BLaER1 treated with 17β-estradiol and CSF1 and Interleukin-3, amounts not matched to agents 10 nM and 100 nM (cell line): ENCODE results near the gene TLL1.

Experiments
- H3K27ac ChIP-seq, 11 experiments: shearing (Covaris generic); formaldehyde crosslinking; 2 replicates each; pipeline ENCODE4 v1.8.1; 2022
- H3K27me3 ChIP-seq, 11 experiments: shearing (Covaris generic); formaldehyde crosslinking; 2 replicates each; pipeline ENCODE4 v1.8.1; 2022
- H3K36me3 ChIP-seq, 11 experiments: shearing (Covaris generic); formaldehyde crosslinking; 2 replicates each; pipeline ENCODE4 v1.8.1; 2022
- H3K4me1 ChIP-seq, 10 experiments: shearing (Covaris generic); formaldehyde crosslinking; 2 replicates each; pipeline ENCODE4 v1.8.1; 2022
- H3K4me2 ChIP-seq, 11 experiments: shearing (Covaris generic); formaldehyde crosslinking; 2 replicates each; pipeline ENCODE4 v1.8.1; 2022
- H3K4me3 ChIP-seq, 10 experiments: shearing (Covaris generic); formaldehyde crosslinking; 2 replicates each; pipeline ENCODE4 v1.8.1; 2022
- H3K9ac ChIP-seq, 11 experiments: shearing (Covaris generic); formaldehyde crosslinking; 2 replicates each; pipeline ENCODE4 v1.8.1; 2022
- H3K9me3 ChIP-seq, 11 experiments: shearing (Covaris generic); formaldehyde crosslinking; replicated peaks in 1 of 11; 2 replicates each; pipeline ENCODE4 v1.8.1; 2022
- H4K20me1 ChIP-seq, 11 experiments: shearing (Covaris generic); formaldehyde crosslinking; 2 replicates each; pipeline ENCODE4 v1.8.1; 2022
- Cebpa-rat ChIP-seq, 11 experiments: shearing (Covaris generic); IDR thresholded peaks; 2 replicates each; pipeline ENCODE4 v1.8.1; 2022

TLL1 gene

GRCh38 chr4:165875446-165875845 lies 2.4 kb downstream of the TLL1 start:
- TF ChIP-seq Cebpa-rat (IDR thresholded peaks at IDR 0.05) = no peak
- H3K27me3 ChIP-seq = peaks cover 34 to 50% (median 44%) of the 10 kb centered on the region in 11 experiments
- H3K4me2 ChIP-seq = no peak overlapping the region

GRCh38 chr4:165877286-165877685 lies 4.2 kb downstream of the TLL1 start:
- H3K36me3 ChIP-seq = peaks cover 0 to 5% (median 0%) of the 10 kb centered on the region in 11 experiments; a peak in 1 of 22 replicates
- no peak overlapping the region for H3K27ac ChIP-seq
- H3K4me3 ChIP-seq = no peak overlapping the region
- no peak overlapping the region for H3K4me2 ChIP-seq
- H3K27me3 ChIP-seq = peaks cover 31 to 39% (median 33%) of the 10 kb centered on the region in 11 experiments
- H3K9ac ChIP-seq = no peak overlapping the region
- H3K9me3 ChIP-seq = peaks cover 25 to 31% (median 28%) of the 10 kb centered on the region in 11 experiments
- H4K20me1 ChIP-seq = no peaks in the 10 kb centered on the region
- no peaks in the 10 kb centered on the region for H3K4me1 ChIP-seq
- no peak for TF ChIP-seq Cebpa-rat (IDR thresholded peaks at IDR 0.05)

More at GRCh38 chr4:165875446-165875845, 2.4 kb downstream of the TLL1 start:
- H3K9me3 ChIP-seq = peaks cover 25 to 32% (median 28%) of the 10 kb centered on the region in 11 experiments
- H3K4me3 ChIP-seq = no peak overlapping the region
- peaks cover 0 to 5% (median 0%) of the 10 kb centered on the region in 11 experiments; a peak in 1 of 22 replicates for H3K36me3 ChIP-seq
- H3K27ac ChIP-seq = no peak overlapping the region
- no peaks in the 10 kb centered on the region for H3K4me1 ChIP-seq
- no peaks in the 10 kb centered on the region for H4K20me1 ChIP-seq
- H3K9ac ChIP-seq = no peak overlapping the region

- H3K4me3 ChIP-seq = no peak overlapping the region
- H3K27me3 ChIP-seq = peaks cover 8 to 16% (median 10%) of the 10 kb centered on the region in 11 experiments
- H3K36me3 ChIP-seq = no peaks in the 10 kb centered on the region
- H3K9ac ChIP-seq = no peak overlapping the region
- H3K27ac ChIP-seq = no peak overlapping the region
- no peaks in the 10 kb centered on the region for H3K4me1 ChIP-seq
- no peak for TF ChIP-seq Cebpa-rat (IDR thresholded peaks at IDR 0.05)
- no peak overlapping the region for H3K4me2 ChIP-seq
- peaks cover 3 to 7% (median 6%) of the 10 kb centered on the region in 11 experiments for H3K9me3 ChIP-seq
- no peaks in the 10 kb centered on the region for H4K20me1 ChIP-seq
These were observed 6.6 kb downstream of the TLL1 start for GRCh38 chr4:165879641-165880040.

GRCh38 chr4:165894159-165894558 lies 21.1 kb downstream of the TLL1 start:
- H3K27ac ChIP-seq = no peak overlapping the region
- H3K27me3 ChIP-seq = no peaks in the 10 kb centered on the region
- no peak overlapping the region for H3K9ac ChIP-seq
- no peak overlapping the region for H3K4me3 ChIP-seq
- no peak overlapping the region for H3K4me2 ChIP-seq
- H3K4me1 ChIP-seq = no peaks in the 10 kb centered on the region
- peaks cover 8 to 26% (median 17%) of the 10 kb centered on the region in 11 experiments; a peak in 21 of 22 replicates for H3K9me3 ChIP-seq
- no peaks in the 10 kb centered on the region for H4K20me1 ChIP-seq
- TF ChIP-seq Cebpa-rat (IDR thresholded peaks at IDR 0.05) = no peak
- H3K36me3 ChIP-seq = no peaks in the 10 kb centered on the region

- no peak overlapping the region for H3K27ac ChIP-seq
These were observed 32.5 kb downstream of the TLL1 start for GRCh38 chr4:165905405-165906027.

GRCh38 chr4:165906272-165906671 lies 33.2 kb downstream of the TLL1 start:
- no peak overlapping the region for H3K4me2 ChIP-seq
- H3K9ac ChIP-seq = no peak overlapping the region
- H3K9me3 ChIP-seq = no peaks in the 10 kb centered on the region
- no peaks in the 10 kb centered on the region for H3K4me1 ChIP-seq
- no peak overlapping the region for H3K4me3 ChIP-seq
- no peaks in the 10 kb centered on the region for H3K27me3 ChIP-seq
- H3K36me3 ChIP-seq = no peaks in the 10 kb centered on the region
- no peak overlapping the region for H3K27ac ChIP-seq
- no peaks in the 10 kb centered on the region for H4K20me1 ChIP-seq
- no peak for TF ChIP-seq Cebpa-rat (IDR thresholded peaks at IDR 0.05)

More at GRCh38 chr4:165905405-165906027, 32.5 kb downstream of the TLL1 start:
- no peaks in the 10 kb centered on the region for H4K20me1 ChIP-seq
- H3K27me3 ChIP-seq = no peaks in the 10 kb centered on the region
- no peak overlapping the region for H3K4me2 ChIP-seq
- no peak overlapping the region for H3K4me3 ChIP-seq
- no peak overlapping the region; a peak in 1 of 22 replicates for H3K9ac ChIP-seq
- no peaks in the 10 kb centered on the region for H3K9me3 ChIP-seq
- H3K36me3 ChIP-seq = no peaks in the 10 kb centered on the region
- H3K4me1 ChIP-seq = no peaks in the 10 kb centered on the region
- TF ChIP-seq Cebpa-rat (IDR thresholded peaks at IDR 0.05) = no peak

- Histone ChIP-seq H3K9ac (no peak overlapping the region), H3K4me2 (no peak overlapping the region), H3K4me1 (no peaks in the 10 kb centered on the region), H3K4me3 (no peak overlapping the region), H3K27me3 (no peaks in the 10 kb centered on the region), H4K20me1 (no peaks in the 10 kb centered on the region), H3K36me3 (no peaks in the 10 kb centered on the region), H3K27ac (no peak overlapping the region), H3K9me3 (no peaks in the 10 kb centered on the region)
- no peak for TF ChIP-seq Cebpa-rat (IDR thresholded peaks at IDR 0.05)
These were observed 36.9 kb downstream of the TLL1 start for GRCh38 chr4:165909947-165910346.

GRCh38 chr4:165915215-165915614 lies 42.2 kb downstream of the TLL1 start:
- no peaks in the 10 kb centered on the region for H3K36me3 ChIP-seq
- no peaks in the 10 kb centered on the region for H3K4me1 ChIP-seq
- H3K9me3 ChIP-seq = no peaks in the 10 kb centered on the region
- TF ChIP-seq Cebpa-rat (IDR thresholded peaks at IDR 0.05) = no peak
- no peak overlapping the region for H3K27ac ChIP-seq
- H3K9ac ChIP-seq = no peak overlapping the region
- no peaks in the 10 kb centered on the region for H3K27me3 ChIP-seq
- H3K4me3 ChIP-seq = no peak overlapping the region
- H3K4me2 ChIP-seq = no peak overlapping the region
- no peaks in the 10 kb centered on the region for H4K20me1 ChIP-seq

GRCh38 chr4:165921546-165921945 lies 48.5 kb downstream of the TLL1 start:
- no peak for TF ChIP-seq Cebpa-rat (IDR thresholded peaks at IDR 0.05)
- peak overlapping the region in 1 of 11 experiments; percentile 30; a peak in 3 of 22 replicates for H3K4me2 ChIP-seq
- no peak overlapping the region for H3K27ac ChIP-seq
- H3K36me3 ChIP-seq = no peaks in the 10 kb centered on the region
- no peaks in the 10 kb centered on the region for H4K20me1 ChIP-seq
- no peak overlapping the region for H3K9ac ChIP-seq
- no peaks in the 10 kb centered on the region for H3K27me3 ChIP-seq
- no peak overlapping the region for H3K4me3 ChIP-seq
- no peaks in the 10 kb centered on the region for H3K9me3 ChIP-seq
- peaks cover 0 to 9% (median 0%) of the 10 kb centered on the region in 10 experiments; a peak in 7 of 20 replicates for H3K4me1 ChIP-seq

GRCh38 chr4:165922747-165923146 lies 49.7 kb downstream of the TLL1 start:
- H3K9me3 ChIP-seq = no peaks in the 10 kb centered on the region
- no peaks in the 10 kb centered on the region for H4K20me1 ChIP-seq
- no peak for TF ChIP-seq Cebpa-rat (IDR thresholded peaks at IDR 0.05)
- no peak overlapping the region for H3K27ac ChIP-seq
- no peak overlapping the region for H3K9ac ChIP-seq
- no peak overlapping the region for H3K4me3 ChIP-seq
- H3K4me1 ChIP-seq = peaks cover 0 to 9% (median 0%) of the 10 kb centered on the region in 10 experiments; a peak in 7 of 20 replicates
- H3K27me3 ChIP-seq = no peaks in the 10 kb centered on the region
- no peak overlapping the region for H3K4me2 ChIP-seq
- H3K36me3 ChIP-seq = no peaks in the 10 kb centered on the region
